COLO668 (cell line): ENCODE results near the gene MED13.

Source experiments
- DNase-seq: peaks from one replicate; lab custom pipeline; 2025; ENCODE audit not compliant: unreplicated experiment; lab: John Stamatoyannopoulos, UW

The MED13 gene

DNA sequence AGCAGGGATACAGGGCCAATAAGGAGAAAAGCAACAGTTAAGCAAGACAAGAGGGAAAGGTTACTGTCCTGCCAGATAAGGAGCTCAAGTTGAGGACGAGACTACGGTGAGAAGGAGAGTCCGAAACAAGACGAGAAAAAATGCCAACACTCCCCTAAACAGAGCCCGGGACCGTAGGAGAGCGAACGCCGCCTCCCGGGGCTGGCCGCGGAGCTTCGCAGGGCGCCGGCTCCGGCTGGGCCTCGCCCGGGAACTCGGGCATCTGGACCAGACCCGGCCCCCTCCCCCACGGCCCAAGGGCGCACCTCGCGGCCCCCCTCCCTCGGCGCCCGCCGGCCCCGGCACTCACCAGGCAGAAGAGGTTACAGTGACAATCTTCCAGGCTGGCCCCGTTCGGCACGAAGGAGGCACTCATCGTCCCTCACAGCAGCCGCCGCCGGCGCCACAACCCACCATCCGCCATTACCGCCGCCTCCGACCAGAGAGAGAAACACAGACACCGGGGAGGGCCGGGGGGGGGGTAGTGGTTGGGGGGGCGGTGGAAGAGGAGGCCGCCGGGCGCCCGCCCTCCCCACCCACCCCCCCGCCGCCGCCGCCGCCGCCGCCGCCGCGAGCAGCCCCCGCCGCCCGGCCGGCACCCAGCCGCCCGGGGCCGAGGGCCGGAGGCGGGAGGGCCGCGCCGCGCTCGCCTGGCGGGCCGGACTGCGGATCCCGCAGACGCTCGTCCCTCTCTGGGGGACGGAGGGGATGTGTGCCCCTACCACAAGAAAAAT, at the start of gene MED13:
Gene MED13 (minus strand): TSS at position 488 of the 773 bp plus-strand sequence. CDS start 73 bp downstream, at position 415.
- peak; percentile 44 for DNase-seq

GRCh38 chr17:62112229-62112628, 47.2 kb upstream of the MED13 start:
- DNase-seq, result no peak

- DNase-seq, result no peak
These were observed 46.6 kb upstream of the MED13 start for GRCh38 chr17:62111562-62112171.

DNA sequence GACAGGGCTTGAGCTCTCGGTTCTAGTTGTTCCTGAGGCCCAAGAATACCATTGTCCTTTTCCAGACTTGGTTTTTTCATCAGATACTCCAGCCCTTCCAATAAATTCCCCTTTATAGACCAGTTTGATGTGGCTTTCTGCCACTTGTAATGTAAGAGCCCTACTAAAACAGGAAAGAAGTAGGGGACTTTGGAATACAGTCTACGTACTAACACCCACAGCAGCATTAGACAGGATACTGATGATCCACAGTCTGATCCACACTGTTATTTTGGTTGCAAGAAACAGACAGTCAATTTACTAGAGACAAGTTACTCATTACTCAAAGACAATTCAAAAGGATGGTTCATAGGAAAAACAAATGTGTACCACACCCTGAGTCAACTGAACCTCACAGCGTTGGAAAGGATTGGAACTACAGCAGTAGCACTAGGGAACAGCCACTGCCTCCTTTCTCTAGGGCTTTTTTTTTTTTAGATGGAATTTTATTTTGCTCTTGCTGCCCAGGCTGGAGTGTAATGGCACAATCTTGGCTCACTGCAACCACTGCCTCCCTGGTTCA, 45.9 kb upstream of the MED13 start:
- DNase-seq, result no peak

DNA sequence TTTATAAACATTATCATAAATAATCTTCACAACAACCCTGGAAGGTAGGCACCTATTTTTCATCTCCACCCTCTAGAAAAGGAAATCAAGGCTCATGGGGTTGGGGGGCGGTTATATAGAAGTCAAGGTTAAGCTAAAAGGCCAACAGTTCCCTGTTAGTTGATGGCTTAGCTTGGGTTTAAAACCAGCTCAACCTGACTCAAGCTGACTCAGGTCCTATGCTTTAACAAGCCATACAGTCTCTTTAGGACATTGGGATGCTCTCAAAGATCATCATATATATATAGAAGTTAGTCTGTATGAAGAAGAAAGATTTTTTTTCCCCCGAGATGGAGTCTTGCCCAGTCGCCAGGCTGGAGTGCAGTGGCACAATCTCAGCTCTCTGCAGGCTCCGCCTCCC, 44.8 kb upstream of the MED13 start:
- no peak for DNase-seq

DNA sequence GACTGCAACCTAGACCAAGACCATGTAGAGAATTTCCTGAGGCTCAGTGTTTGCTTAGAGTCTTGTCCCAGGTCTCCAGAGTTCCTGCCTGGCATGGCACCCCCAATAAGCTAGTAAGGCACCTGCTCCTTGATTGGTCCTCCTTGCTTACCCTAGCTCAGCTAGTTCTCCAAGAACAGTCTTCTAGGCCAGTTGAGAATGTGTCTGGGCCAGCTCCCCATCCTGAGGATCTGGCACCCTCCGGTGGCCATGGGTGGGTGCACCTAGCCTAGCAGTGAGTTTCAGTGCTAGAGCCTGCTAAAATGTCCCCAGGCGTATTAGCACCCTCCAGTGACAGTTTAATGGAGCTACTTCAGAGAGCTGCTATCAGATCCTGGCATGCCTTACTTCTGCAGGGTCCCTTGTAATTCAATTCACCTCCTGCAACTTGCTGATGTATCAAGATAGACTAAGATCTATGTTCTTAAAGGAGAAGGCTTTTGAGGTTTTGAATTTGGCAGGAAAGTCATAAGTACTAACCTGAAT, 44.4 kb upstream of the MED13 start:
- peak; percentile 15 for DNase-seq

- no peak for DNase-seq
These were observed 40.8 kb upstream of the MED13 start for GRCh38 chr17:62105861-62106260.

DNA sequence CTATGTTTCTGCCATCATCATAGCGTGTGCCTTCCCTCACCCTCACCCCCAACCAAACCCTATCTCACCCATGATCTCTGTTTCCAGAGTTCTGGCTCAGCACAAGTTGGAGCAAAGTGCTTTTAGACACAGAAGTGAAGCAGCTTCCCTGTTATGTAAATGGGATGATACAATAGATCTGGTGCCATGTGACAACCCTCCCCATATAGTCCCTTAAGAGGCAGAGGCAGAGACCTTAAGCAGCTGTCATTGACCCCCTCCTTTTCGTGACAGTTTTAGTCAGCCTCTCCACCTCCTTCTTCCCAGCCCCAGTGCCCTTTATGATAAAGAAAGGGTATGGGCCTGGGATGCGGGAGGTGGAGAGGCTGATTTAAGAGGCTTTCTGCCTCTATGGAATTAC, 40.3 kb upstream of the MED13 start:
- no peak for DNase-seq

GRCh38 chr17:62101515-62101914, 36.4 kb upstream of the MED13 start:
- DNase-seq, result no peak

DNA sequence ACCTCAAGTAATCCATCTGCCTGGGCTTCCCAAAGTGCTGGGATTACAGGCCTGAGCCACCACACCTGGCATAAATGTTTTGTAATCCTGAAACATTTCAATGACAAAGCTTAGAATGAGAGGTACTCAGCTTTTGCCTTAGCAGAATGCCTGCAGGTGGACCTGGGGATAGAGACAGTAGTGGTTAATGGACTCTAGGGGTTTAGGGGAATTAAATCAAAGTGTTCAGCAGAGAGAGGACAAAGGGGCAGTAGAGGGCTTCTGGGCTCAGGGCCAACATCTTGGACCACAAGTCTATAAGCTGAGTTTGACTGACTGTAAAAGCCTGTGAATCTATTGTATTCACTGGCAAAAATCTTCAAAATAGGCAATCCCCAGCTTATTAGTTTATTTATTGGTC, 36.0 kb upstream of the MED13 start:
- DNase-seq, result no peak

GRCh38 chr17:62100055-62100454, 35.0 kb upstream of the MED13 start:
- DNase-seq, result no peak

- no peak for DNase-seq
These were observed 34.5 kb upstream of the MED13 start for GRCh38 chr17:62099532-62099931.

DNA sequence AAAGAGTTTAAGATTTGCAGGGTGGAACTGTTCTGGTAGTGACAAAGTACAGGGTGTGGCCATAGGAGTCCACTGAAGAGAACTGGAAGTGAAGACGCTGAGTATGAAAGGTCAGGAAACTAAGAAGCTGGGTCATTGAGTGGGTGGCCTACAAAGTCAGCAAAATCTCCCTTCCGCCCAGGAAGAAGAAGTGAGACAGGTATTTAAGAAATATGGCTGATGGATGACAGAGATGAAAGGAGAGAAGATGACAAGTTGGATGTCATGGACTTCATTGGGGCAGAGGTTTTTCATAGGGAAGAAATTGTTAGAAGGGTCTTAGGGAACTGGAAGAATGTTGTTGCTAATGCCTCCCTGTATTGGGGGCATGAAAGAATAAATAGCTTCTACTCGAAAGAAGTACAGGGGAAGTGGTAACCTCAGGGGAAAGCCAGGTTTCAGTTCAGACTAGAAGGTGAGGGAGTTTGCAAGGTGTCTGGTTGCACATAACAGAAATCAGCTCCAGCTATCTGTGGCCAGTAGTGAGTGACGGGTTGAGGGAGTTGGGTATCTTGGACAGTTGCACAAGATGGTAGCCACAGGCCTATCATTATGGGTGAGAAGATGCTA, 33.6 kb upstream of the MED13 start:
- no peak for DNase-seq

DNA sequence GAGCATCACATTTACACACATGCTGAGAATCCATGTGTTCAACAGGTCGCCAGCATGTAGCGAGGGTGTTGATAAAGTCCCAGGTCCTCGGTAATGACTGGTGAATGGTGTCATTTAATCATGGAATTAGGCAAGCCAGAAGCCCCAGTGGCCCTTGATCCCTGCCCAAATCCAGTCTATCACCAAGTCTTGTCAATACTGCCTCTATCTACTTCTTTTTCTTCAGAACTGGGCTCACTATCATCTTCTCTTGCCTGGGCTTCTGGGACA, 31.3 kb upstream of the MED13 start:
- DNase-seq, result no peak

DNA sequence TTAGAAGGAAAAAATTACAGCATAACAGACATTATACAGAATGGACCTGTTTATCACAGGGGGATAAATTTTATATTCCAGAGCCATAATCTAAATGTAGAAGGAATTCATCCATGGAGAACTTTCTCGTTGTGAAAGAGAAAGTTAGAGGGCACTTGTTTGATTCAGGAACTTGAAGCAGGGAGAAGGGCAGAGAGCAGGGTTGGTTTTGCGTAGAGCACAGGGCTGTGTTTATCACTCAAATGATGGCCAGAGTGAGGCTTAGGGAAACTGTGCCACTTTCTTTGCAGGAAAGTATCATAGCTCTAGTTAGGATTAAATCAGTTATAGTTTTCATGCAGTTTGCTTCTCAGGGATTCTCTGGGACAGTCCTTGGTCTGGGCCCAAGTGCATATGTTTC, 29.1 kb upstream of the MED13 start:
- no peak for DNase-seq

- no peak for DNase-seq
These were observed 28.4 kb upstream of the MED13 start for GRCh38 chr17:62093188-62094155.

GRCh38 chr17:62092784-62093183, 27.7 kb upstream of the MED13 start:
- no peak for DNase-seq

DNA sequence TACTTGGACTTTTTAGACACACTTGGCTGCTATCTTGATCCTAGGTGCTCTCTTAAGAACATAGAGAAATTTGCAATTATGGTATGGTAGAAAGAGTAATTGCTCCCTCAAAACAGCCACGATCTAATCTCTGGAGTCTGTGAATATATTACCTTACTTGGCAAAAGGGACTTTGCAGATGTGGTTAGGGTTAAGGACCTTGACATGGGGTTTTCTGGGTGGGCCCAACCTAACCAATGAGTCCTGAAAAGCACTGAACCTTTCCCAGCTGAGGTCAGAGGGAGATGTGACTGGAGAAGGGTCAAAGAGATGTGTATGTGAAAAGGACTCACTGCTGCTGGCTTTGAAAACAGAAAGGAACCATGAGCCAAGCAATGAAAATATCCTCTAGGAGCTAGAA, 26.7 kb upstream of the MED13 start:
- DNase-seq, result no peak

GRCh38 chr17:62090868-62091267, 25.8 kb upstream of the MED13 start:
- DNase-seq, result no peak

- DNase-seq, result no peak
These were observed 25.1 kb upstream of the MED13 start for GRCh38 chr17:62090021-62090824.
